Superior temporal gyrus (tissue), 1 donor: Measurements from ENCODE around the gene QRICH2.
"Not testable (repeated sequence)": the region's sequence is repeated elsewhere in the genome, so short reads cannot be mapped to it uniquely, and the experiment has no call there.

Experiments
- DNase-seq: peaks from one replicate; pipeline ENCODE4 v3.0.0-alpha.2; 2016; ENCODE audit errors: extremely low spot score

Gene QRICH2

DNA sequence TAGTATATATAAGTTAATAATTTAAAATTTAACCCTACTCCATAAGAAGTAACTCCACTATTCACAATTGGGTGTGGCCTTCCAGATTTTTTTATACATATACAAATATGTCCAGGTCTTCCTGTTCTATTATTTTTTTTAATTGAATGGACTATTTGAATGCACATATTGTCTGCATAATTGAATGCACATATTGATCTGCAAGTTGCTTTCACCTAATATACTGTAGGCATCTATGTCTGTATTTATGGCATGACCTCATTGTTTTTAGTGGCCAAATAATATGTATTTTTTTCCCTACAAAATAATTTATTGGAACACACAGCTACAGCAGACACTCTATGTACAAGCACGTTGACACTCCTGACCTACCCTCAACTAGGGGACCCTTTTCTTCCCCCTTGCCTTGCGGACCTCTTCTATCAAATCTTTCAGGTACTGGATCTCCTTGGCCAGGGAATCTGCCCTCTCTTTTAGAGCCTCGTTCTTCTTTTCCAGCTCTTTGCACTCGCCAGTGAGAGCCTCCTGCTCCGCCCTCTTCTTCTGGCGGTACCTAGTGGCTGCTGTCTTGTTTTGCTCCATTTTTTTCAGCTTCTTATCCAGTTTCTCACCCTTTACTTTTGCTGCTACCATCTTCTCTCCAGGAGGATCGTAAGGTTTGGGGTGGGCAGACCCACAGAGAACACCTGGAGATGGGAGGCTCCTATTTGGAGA lies 82.5 kb downstream of the QRICH2 start:
- DNase-seq: not testable (repeated sequence)
